HFF-Myc (cell line): ENCODE data around the gene ODR4.
"Not testable (repeated sequence)": the region's sequence is repeated elsewhere in the genome, so short reads cannot be mapped to it uniquely, and the experiment has no call there.

Source experiments
- DNase-seq: peaks from one replicate; pipeline ENCODE4 v3.0.0-alpha.2; 2011; ENCODE audit warnings: low read depth; ENCODE audit errors: extremely low read depth
- H3K4me3 ChIP-seq: replicated peaks from 2 replicates; pipeline ENCODE4 v1.5.1; 2011; ENCODE audit warnings: low read depth, mild to moderate bottlenecking, control low read depth, low read length
- CTCF ChIP-seq: IDR thresholded peaks from 2 replicates; pipeline ENCODE4 v1.5.1; 2012; ENCODE audit warnings: mild to moderate bottlenecking, low read depth, low read length, control low read depth; ENCODE audit errors: missing control alignments

Gene ODR4

GRCh38 chr1:186374303-186375151, 1.1 kb upstream of the ODR4 start:
- no peak for DNase-seq
- H3K4me3 ChIP-seq: peak overlapping the region; percentile 93
- TF ChIP-seq CTCF: no peak

- no peak for DNase-seq
- peak overlapping the region; percentile 93 for H3K4me3 ChIP-seq
- TF ChIP-seq CTCF: no peak
Measured at GRCh38 chr1:186375929-186376319, 286 bp downstream of the ODR4 start.

GRCh38 chr1:186386725-186387383, 11.2 kb downstream of the ODR4 start:
- no peak for TF ChIP-seq CTCF
- H3K4me3 ChIP-seq: no peak overlapping the region
- no peak for DNase-seq

GRCh38 chr1:186390925-186391324, 15.3 kb downstream of the ODR4 start:
- no peak for TF ChIP-seq CTCF
- H3K4me3 ChIP-seq: no peak overlapping the region
- DNase-seq: no peak

GRCh38 chr1:186391841-186392240, 16.2 kb downstream of the ODR4 start:
- no peak for DNase-seq
- H3K4me3 ChIP-seq: no peak overlapping the region
- TF ChIP-seq CTCF: no peak

- not testable (repeated sequence) for DNase-seq
Measured at GRCh38 chr1:186392711-186393110, 17.1 kb downstream of the ODR4 start.

GRCh38 chr1:186401446-186401845, 25.8 kb downstream of the ODR4 start:
- not testable (repeated sequence) for DNase-seq, H3K4me3 ChIP-seq

More at GRCh38 chr1:186392711-186393110, 17.1 kb downstream of the ODR4 start:
- H3K4me3 ChIP-seq: not testable (repeated sequence)
